IPS DF 4.7 (cell line): ENCODE measurements around the gene CHMP2A.
"Not testable (repeated sequence)": the region's sequence is repeated elsewhere in the genome, so short reads cannot be mapped to it uniquely, and the experiment has no call there.

ENCODE experiments used
- DNase-seq: peaks from one replicate; pipeline ENCODE4 v3.0.0-alpha.2; 2013; ENCODE audit warnings: low spot score; ENCODE audit errors: extremely low read depth

CHMP2A gene

GRCh38 chr19:58554494-58555368 lies at the start of gene CHMP2A:
TSS of gene CHMP2A (minus strand) at chr19:58555105. CDS start at chr19:58554212, 893 bp downstream.
- no peak for DNase-seq

- no peak for DNase-seq
Measured at GRCh38 chr19:58586133-58586765, 31.3 kb upstream of the CHMP2A start.

- no peak for DNase-seq
Measured at GRCh38 chr19:58585442-58586132, 30.7 kb upstream of the CHMP2A start.

GRCh38 chr19:58584498-58585441 lies 29.9 kb upstream of the CHMP2A start:
- DNase-seq: no peak

- no peak for DNase-seq
Measured at GRCh38 chr19:58582985-58583384, 28.1 kb upstream of the CHMP2A start.

GRCh38 chr19:58581227-58582141 lies 26.6 kb upstream of the CHMP2A start:
- no peak for DNase-seq

GRCh38 chr19:58579473-58580142 lies 24.7 kb upstream of the CHMP2A start:
- no peak for DNase-seq

GRCh38 chr19:58578012-58578925 lies 23.4 kb upstream of the CHMP2A start:
- no peak for DNase-seq

- DNase-seq: not testable (repeated sequence)
Measured at GRCh38 chr19:58577581-58577980, 22.7 kb upstream of the CHMP2A start.

- DNase-seq: no peak
Measured at GRCh38 chr19:58575183-58576041, 20.5 kb upstream of the CHMP2A start.

GRCh38 chr19:58573658-58574164 lies 18.8 kb upstream of the CHMP2A start:
- no peak for DNase-seq

- DNase-seq: no peak
Measured at GRCh38 chr19:58572818-58573657, 18.1 kb upstream of the CHMP2A start, which contains the start of gene MZF1. TSS of gene MZF1 (minus strand) at chr19:58573335. CDS start at chr19:58571389, 1,946 bp downstream.

GRCh38 chr19:58572026-58572817 lies 17.3 kb upstream of the CHMP2A start:
- no peak for DNase-seq

- no peak for DNase-seq
Measured at GRCh38 chr19:58571575-58571947, 16.7 kb upstream of the CHMP2A start.
